ENCODE measurements around the gene KRT31. TPM values are rescaled to one million over a fixed set of nuclear protein-coding genes. Genes with fewer than 3 reads are reported as not detected.

Gene KRT31
- total RNA-seq, 2 donors from 2014 or later = not detected

- H3K9me3 Mint-ChIP-seq = no peaks in the 10 kb centered on the region
- Histone ChIP-seq H3K27me3 (ENCODE audit: control insufficient read depth, insufficient read depth, low read length, poor library complexity, severe bottlenecking) (no peaks in the 10 kb centered on the region), H3K27ac (ENCODE audit: low read depth, low read length) (no peak overlapping the region), H3K9me3 (ENCODE audit: control insufficient read depth, low read length) (no peaks in the 10 kb centered on the region), H3K4me1 (ENCODE audit: control insufficient read depth, insufficient read depth, low read length) (no peaks in the 10 kb centered on the region), H3K36me3 (ENCODE audit: control insufficient read depth, insufficient read depth, low read length) (no peaks in the 10 kb centered on the region), H3K9ac (ENCODE audit: extremely low read depth, low read length, poor library complexity, severe bottlenecking) (no peak overlapping the region), H3K4me3 (ENCODE audit: low read length) (no peak overlapping the region)
- H3K4me3 Mint-ChIP-seq = no peak overlapping the region
- no peak for TF ChIP-seq CTCF (conservative IDR thresholded peaks at IDR 0.05)
- peaks cover 5% of the 10 kb centered on the region for H3K4me1 Mint-ChIP-seq
- DNase-seq = no peak
- H3K27me3 Mint-ChIP-seq (ENCODE audit: insufficient read depth) = no peaks in the 10 kb centered on the region
- H3K27ac Mint-ChIP-seq = no peak overlapping the region
- H3K36me3 Mint-ChIP-seq (ENCODE audit: low read depth) = no peaks in the 10 kb centered on the region
- 95 to 97% methylated on average over 17 to 20 of the region's 20 CpGs for WGBS, 2 experiments (ENCODE audit: insufficient coverage in 1 of 2, insufficient read length in 1 of 2)
Measured at GRCh38 chr17:41411072-41411840, 13.8 kb upstream of the KRT31 start.

GRCh38 chr17:41407226-41407625 lies 9.8 kb upstream of the KRT31 start:
- no peaks in the 10 kb centered on the region for H3K27me3 ChIP-seq (ENCODE audit: control insufficient read depth, insufficient read depth, low read length, poor library complexity, severe bottlenecking)
- H3K36me3 Mint-ChIP-seq (ENCODE audit: low read depth) = no peaks in the 10 kb centered on the region
- no peaks in the 10 kb centered on the region for H3K9me3 Mint-ChIP-seq
- no peaks in the 10 kb centered on the region for H3K9me3 ChIP-seq (ENCODE audit: control insufficient read depth, low read length)
- no peaks in the 10 kb centered on the region for H3K4me1 ChIP-seq (ENCODE audit: control insufficient read depth, insufficient read depth, low read length)
- H3K36me3 ChIP-seq (ENCODE audit: control insufficient read depth, insufficient read depth, low read length) = no peaks in the 10 kb centered on the region
- no peak overlapping the region for H3K9ac ChIP-seq (ENCODE audit: extremely low read depth, low read length, poor library complexity, severe bottlenecking)
- H3K27ac Mint-ChIP-seq = no peak overlapping the region
- no peak for TF ChIP-seq CTCF (conservative IDR thresholded peaks at IDR 0.05)
- peak; percentile 29 for DNase-seq
- no peak overlapping the region for H3K4me3 ChIP-seq (ENCODE audit: low read length)
- 94% methylated on average over 5 to 10 of the region's 10 CpGs for WGBS, 2 experiments (ENCODE audit: insufficient coverage in 1 of 2, insufficient read length in 1 of 2)
- no peaks in the 10 kb centered on the region for H3K4me1 Mint-ChIP-seq
- no peak overlapping the region for H3K4me3 Mint-ChIP-seq
- peaks cover 4% of the 10 kb centered on the region for H3K27me3 Mint-ChIP-seq (ENCODE audit: insufficient read depth)
- H3K27ac ChIP-seq (ENCODE audit: low read depth, low read length) = no peak overlapping the region

- no peak overlapping the region for H3K27ac ChIP-seq (ENCODE audit: low read depth, low read length)
- H3K36me3 ChIP-seq (ENCODE audit: control insufficient read depth, insufficient read depth, low read length) = no peaks in the 10 kb centered on the region
- no peaks in the 10 kb centered on the region for H3K36me3 Mint-ChIP-seq (ENCODE audit: low read depth)
- no peaks in the 10 kb centered on the region for H3K4me1 Mint-ChIP-seq
- H3K4me3 ChIP-seq (ENCODE audit: low read length) = no peak overlapping the region
- no peaks in the 10 kb centered on the region for H3K27me3 ChIP-seq (ENCODE audit: control insufficient read depth, insufficient read depth, low read length, poor library complexity, severe bottlenecking)
- H3K27ac Mint-ChIP-seq = no peak overlapping the region
- no peak overlapping the region for H3K9ac ChIP-seq (ENCODE audit: extremely low read depth, low read length, poor library complexity, severe bottlenecking)
- DNase-seq = peak; percentile 67
- H3K4me3 Mint-ChIP-seq = no peak overlapping the region
- TF ChIP-seq CTCF (conservative IDR thresholded peaks at IDR 0.05) = peak; percentile 41
- H3K9me3 ChIP-seq (ENCODE audit: control insufficient read depth, low read length) = no peaks in the 10 kb centered on the region
- 70 to 80% methylated on average over 2 to 5 of the region's 5 CpGs for WGBS, 2 experiments (ENCODE audit: insufficient coverage in 1 of 2, insufficient read length in 1 of 2)
- H3K4me1 ChIP-seq (ENCODE audit: control insufficient read depth, insufficient read depth, low read length) = no peaks in the 10 kb centered on the region
- peaks cover 5% of the 10 kb centered on the region for H3K27me3 Mint-ChIP-seq (ENCODE audit: insufficient read depth)
- H3K9me3 Mint-ChIP-seq = no peaks in the 10 kb centered on the region
Measured at GRCh38 chr17:41406205-41406604, 8.8 kb upstream of the KRT31 start.

Data from endodermal cell (in vitro differentiated cells).